GM21381 (cell line): Measurements from ENCODE around the gene SHKBP1.

ENCODE experiments used
- ATAC-seq: cut with Tn5 transposase; IDR thresholded peaks from one replicate; pipeline ENCODE4 v1.9.1; 2021; ENCODE audit warnings: mild to moderate bottlenecking, moderate library complexity; ENCODE audit not compliant: unreplicated experiment

SHKBP1 gene

GRCh38 chr19:40632311-40633036 lies 55.8 kb downstream of the SHKBP1 start:
- ATAC-seq, result no peak

- ATAC-seq, result no peak
Observed at GRCh38 chr19:40633207-40633606, 56.5 kb downstream of the SHKBP1 start.

GRCh38 chr19:40638327-40638726 lies 61.7 kb downstream of the SHKBP1 start:
- no peak for ATAC-seq

DNA sequence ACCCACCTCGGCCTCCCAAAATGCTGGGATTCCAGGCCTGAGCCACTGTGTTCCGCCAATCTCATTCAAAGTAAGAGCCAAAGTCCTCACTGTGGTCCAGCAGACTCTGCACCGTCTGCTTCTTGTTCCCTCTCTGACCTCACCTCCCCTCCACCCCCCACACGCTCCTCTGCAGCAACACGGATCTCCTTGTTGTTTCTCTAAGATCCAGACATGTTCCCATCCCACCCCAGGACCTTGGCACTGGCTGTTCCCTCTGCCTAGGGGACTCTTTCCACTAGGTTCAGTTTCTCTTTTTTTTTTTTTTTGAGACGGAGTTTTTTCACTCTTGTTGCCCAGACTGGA lies 62.9 kb downstream of the SHKBP1 start:
- no peak for ATAC-seq

- ATAC-seq, result no peak
Observed at GRCh38 chr19:40640744-40641143, 64.1 kb downstream of the SHKBP1 start.
